NB4 (cell line): ENCODE results near the gene TAP1.

ENCODE experiments used
- CTCF ChIP-seq: IDR thresholded peaks from one replicate; pipeline ENCODE4 v1.5.1; 2012; ENCODE audit warnings: low read depth, low read length
- MYC ChIP-seq: IDR thresholded peaks from 2 replicates; pipeline ENCODE4 v1.6.1; 2011; ENCODE audit warnings: low read depth, low read length

GRCh38 chr6:32809171-32809570 is 44.3 kb downstream of the TAP1 start:
- TF ChIP-seq MYC (no peak), CTCF (no peak)
